ENCODE measurements around the gene GABRB2. TPM values are rescaled to one million over a fixed set of nuclear protein-coding genes. Genes with fewer than 3 reads are reported as not detected.

The GABRB2 gene
- total RNA-seq, 1 donor from 2014 or later = 1.6 TPM

GRCh38 chr5:161481922-161482321 lies 64.6 kb downstream of the GABRB2 start:
- Histone ChIP-seq H3K4me3 (no peak overlapping the region), H3K27ac (no peak overlapping the region), H3K36me3 (no peaks in the 10 kb centered on the region), H3K27me3 (no peaks in the 10 kb centered on the region), H3K4me1 (no peaks in the 10 kb centered on the region), H3K9me3 (no peaks in the 10 kb centered on the region)
- intact Hi-C loops (cut with DNase I) = no loop called here
- DNase-seq (no peak), ATAC-seq (no peak)
- TF ChIP-seq CTCF (IDR thresholded peaks at IDR 0.05) = no peak

GRCh38 chr5:161471211-161471950 lies 75.1 kb downstream of the GABRB2 start:
- DNase-seq (no peak), ATAC-seq (no peak)
- Histone ChIP-seq H3K4me3 (no peak overlapping the region), H3K27me3 (no peaks in the 10 kb centered on the region), H3K36me3 (no peaks in the 10 kb centered on the region), H3K9me3 (no peaks in the 10 kb centered on the region), H3K4me1 (no peaks in the 10 kb centered on the region), H3K27ac (no peak overlapping the region)
- no peak for TF ChIP-seq CTCF (IDR thresholded peaks at IDR 0.05)
- intact Hi-C loops (cut with DNase I) = no loop called here

GRCh38 chr5:161467703-161468102 lies 78.8 kb downstream of the GABRB2 start:
- no peaks in the 10 kb centered on the region for H3K9me3 ChIP-seq
- no peaks in the 10 kb centered on the region for H3K4me1 ChIP-seq
- DNase-seq = no peak
- no peak for ATAC-seq
- no peaks in the 10 kb centered on the region for H3K36me3 ChIP-seq
- TF ChIP-seq CTCF (IDR thresholded peaks at IDR 0.05) = no peak
- no peak overlapping the region for H3K27ac ChIP-seq
- no peak overlapping the region for H3K4me3 ChIP-seq
- intact Hi-C loops (cut with DNase I) = no loop called here
- no peaks in the 10 kb centered on the region for H3K27me3 ChIP-seq

- intact Hi-C loops (cut with DNase I) = no loop called here
- DNase-seq (no peak), ATAC-seq (no peak)
- no peaks in the 10 kb centered on the region for H3K9me3 ChIP-seq
- H3K4me3 ChIP-seq = no peak overlapping the region
- H3K4me1 ChIP-seq = no peaks in the 10 kb centered on the region
- H3K36me3 ChIP-seq = no peaks in the 10 kb centered on the region
- no peaks in the 10 kb centered on the region for H3K27me3 ChIP-seq
- TF ChIP-seq CTCF (IDR thresholded peaks at IDR 0.05) = no peak
- no peak overlapping the region for H3K27ac ChIP-seq
Measured at GRCh38 chr5:161460741-161461140, 85.8 kb downstream of the GABRB2 start.

GRCh38 chr5:161446655-161447054 lies 99.9 kb downstream of the GABRB2 start:
- no peak for DNase-seq
- TF ChIP-seq CTCF (IDR thresholded peaks at IDR 0.05) = no peak
- Histone ChIP-seq H3K36me3 (no peaks in the 10 kb centered on the region), H3K27ac (no peak overlapping the region), H3K4me3 (no peak overlapping the region), H3K4me1 (no peaks in the 10 kb centered on the region), H3K27me3 (no peaks in the 10 kb centered on the region), H3K9me3 (no peaks in the 10 kb centered on the region)
- no peak for ATAC-seq
- intact Hi-C loops (cut with DNase I) = no loop called here

GRCh38 chr5:161442471-161442870 lies 104.1 kb downstream of the GABRB2 start:
- no peaks in the 10 kb centered on the region for H3K4me1 ChIP-seq
- DNase-seq (no peak), ATAC-seq (no peak)
- no peak overlapping the region for H3K27ac ChIP-seq
- intact Hi-C loops (cut with DNase I) = no loop called here
- no peaks in the 10 kb centered on the region for H3K27me3 ChIP-seq
- TF ChIP-seq CTCF (IDR thresholded peaks at IDR 0.05) = no peak
- H3K4me3 ChIP-seq = no peak overlapping the region
- no peaks in the 10 kb centered on the region for H3K36me3 ChIP-seq
- H3K9me3 ChIP-seq = no peaks in the 10 kb centered on the region

All from upper lobe of right lung (tissue), 1 donor.